Putamen (tissue), 1 donor: ENCODE results near the gene NRAP.
A peak's percentile ranks its signal among the peaks of the same experiment; 100 is the strongest.

Experiments used
- DNase-seq: peaks from one replicate; pipeline ENCODE4 v3.0.0-alpha.2; 2016; ENCODE audit warnings: low spot score

NRAP gene

DNA sequence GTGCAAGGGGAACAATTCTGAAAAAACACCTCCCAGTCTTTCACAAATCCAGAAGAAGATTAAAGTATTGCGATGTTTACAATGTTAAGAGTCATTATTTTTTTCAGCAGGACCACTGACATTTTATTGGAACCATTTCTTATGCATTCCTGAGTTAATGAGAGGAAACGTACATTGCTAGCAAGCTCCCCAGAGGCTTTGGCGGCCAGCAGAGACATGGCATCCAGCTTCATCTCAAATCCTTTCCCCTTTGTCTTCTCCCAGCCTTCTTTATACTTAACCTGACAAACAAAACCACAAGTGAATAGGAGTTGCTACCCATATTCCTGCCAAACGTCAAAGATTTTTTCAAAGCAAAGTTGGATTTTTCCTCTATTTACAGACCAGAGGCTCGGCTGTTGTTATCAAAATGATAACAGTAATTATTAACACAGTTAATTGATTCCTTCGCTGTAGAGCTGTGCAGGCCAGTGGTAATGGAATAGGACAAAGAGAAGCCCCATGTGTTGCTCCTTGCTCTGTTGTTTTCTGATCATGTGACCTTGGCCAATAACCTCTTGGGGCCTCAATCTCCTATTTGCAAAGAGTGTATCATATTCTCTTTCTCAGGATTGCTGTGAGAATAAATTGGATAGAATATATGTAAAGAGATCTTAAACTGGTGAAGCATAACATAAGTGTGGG lies 32.0 kb downstream of the NRAP start:
- DNase-seq = no peak

GRCh38 chr10:113630929-113631533 lies 32.8 kb downstream of the NRAP start:
- no peak for DNase-seq

- DNase-seq = no peak
Observed at GRCh38 chr10:113628607-113629153, 35.2 kb downstream of the NRAP start.

- no peak for DNase-seq
Observed at GRCh38 chr10:113627836-113628235, 36.0 kb downstream of the NRAP start.

DNA sequence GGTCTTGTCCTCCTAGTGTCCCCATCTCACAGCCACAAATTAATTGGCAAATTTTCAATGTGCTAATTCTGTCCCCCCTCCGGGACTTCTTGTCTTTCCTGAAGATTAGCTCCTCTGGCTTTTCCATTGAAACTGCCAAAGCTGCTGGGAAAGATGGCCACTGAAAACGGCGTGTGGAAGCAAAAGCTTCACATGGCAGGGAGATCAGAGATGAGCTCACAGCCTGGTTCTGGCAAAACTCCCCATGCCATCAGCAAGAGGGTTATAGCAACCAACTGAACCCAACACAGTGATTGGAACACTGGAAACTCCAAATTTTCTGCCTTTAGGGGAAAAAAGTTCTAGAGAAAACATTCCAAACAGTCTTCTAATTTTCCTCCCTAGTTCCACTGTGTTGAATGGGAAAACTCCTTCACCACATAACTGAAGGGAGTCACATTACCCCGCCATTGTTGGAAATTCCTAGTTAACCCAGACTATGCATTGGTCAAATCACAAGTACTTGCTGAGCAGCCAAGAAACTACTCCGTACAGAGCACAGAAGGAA lies 37.0 kb downstream of the NRAP start:
- no peak for DNase-seq

- DNase-seq = no peak
Observed at GRCh38 chr10:113625461-113626186, 38.2 kb downstream of the NRAP start.

- no peak for DNase-seq
Observed at GRCh38 chr10:113622831-113623230, 41.0 kb downstream of the NRAP start.

DNA sequence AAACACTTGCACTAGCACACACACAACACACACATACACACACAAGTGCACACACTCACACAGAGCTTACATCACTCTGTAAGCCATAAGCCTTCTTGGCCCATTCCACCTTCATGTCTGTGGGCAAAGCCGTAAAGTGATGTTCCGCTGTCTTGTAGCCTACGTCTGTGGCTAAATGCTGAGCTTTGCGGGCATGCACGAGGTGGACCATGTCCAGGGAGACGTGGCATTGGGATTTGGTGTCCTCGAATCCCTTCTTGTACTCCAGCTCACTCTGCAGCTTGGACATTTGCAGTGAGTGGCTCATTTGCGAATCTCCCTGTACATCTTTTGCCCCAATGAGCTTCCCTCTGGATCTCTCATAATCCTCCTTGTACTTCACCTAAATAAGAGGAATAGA lies 42.0 kb downstream of the NRAP start:
- no peak for DNase-seq

GRCh38 chr10:113620936-113621335 lies 42.9 kb downstream of the NRAP start:
- DNase-seq = no peak

DNA sequence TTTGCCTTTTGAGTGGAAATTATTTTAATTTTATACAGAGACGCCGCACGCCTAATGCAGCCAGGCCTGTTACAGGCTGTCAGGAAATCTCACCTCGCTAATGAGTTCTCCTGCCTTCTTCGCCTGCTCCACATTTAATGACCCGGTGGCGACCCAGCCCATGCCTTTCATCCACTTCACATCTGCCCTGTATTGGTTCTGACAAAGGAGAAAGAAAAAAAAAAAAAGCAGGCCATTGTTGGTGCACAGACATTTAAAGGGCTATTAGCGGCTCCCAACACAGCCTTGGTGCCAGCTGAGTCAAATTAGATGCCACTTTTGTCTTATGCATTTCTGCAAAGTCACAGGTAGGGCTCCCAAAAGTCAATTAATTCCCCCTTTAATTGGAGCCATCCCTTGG lies 43.3 kb downstream of the NRAP start:
- no peak for DNase-seq

DNA sequence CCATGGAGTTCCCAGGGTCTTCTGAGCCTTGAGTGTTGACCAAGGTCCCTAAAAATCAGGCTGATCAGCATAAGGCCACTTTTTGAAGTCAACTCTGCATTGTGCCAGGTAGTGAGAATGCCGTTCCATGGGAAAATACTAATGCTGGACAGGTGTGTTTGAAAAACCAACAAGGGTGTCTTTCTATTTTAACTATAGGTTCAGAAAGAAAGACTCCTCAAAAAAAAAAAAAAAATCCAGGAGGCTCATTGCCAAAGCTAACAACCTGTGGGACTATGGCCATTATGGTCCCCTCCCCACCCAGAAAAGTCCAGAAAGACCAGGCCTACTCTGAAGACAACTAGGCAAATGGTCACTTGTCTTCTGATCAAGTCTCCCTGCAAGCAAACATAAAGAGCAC lies 44.4 kb downstream of the NRAP start:
- DNase-seq = no peak

- no peak for DNase-seq
Observed at GRCh38 chr10:113618338-113618737, 45.5 kb downstream of the NRAP start.

GRCh38 chr10:113617086-113617485 lies 46.8 kb downstream of the NRAP start:
- no peak for DNase-seq

DNA sequence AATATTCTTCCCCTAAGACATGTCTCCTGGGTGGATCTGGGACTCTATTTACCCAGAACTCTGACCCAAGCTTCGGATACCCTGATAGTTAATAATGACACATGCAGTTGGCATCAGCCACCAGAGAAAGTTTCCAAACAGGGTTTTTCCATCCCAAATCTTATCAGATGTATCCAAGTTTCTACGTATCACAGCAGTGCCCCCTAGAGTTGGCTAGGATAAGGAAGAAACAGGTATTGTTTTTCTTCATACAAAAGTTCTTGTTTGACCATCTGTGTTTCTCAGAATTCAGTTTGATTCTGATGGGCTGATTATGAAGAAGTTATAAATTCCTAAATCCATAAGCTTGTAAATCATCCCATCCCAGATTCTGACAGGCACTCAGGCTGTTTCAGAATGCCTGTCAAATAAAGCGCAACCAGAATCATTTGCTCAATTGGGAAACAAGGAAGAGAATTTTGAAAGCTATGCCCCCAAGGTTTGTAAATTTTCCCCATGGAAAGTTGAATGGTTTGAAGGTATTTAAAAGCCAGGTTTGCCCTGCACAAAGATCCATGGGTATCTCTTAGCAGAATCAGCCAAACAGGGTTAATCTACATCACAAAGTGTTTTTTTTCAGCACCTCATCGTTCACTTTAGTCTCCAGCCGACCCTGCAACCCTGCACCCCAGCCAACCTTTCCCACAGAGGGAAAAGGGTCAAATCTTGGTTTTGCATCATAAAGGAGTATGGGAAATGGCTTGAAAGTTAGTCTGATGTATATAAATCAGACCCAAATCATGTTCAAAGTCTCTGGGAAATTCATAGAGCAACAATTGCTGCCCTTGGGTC lies 47.4 kb downstream of the NRAP start:
- no peak for DNase-seq

DNA sequence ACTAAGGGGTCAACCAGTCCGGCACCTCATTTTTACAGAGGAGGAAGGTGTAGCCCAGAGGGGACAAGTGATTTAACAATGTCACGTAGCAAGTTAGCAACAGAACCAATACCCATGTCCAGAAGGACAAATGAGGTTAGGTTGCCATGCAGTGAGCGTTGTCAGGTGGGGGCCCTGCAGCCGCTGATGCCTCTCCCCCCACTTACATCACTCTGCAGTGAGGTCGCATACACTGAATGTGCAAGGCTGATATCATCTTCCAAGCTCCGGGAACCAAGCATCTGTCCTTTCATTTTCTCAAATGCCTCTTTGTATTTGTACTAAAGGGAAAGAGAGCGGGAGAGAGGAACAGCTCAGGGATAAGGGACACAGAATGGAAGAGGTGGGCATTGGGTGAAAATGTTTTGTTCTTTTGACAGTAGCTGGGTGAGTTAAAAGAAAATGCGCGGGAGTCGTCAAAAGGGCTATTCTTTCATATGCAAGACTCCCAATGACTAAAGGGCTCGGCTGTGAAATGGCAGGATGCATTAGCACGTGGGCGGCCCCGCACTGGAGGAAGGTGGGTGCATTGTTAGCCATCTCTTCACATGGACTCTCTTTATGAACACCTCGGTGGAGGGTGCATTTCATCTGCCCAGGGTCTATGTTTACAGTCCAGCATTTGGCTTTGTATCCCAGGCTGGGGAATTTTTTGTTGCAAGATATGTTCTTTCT lies 49.7 kb downstream of the NRAP start:
- DNase-seq = no peak

GRCh38 chr10:113613427-113613826 lies 50.4 kb downstream of the NRAP start:
- no peak for DNase-seq

GRCh38 chr10:113612154-113612553 lies 51.7 kb downstream of the NRAP start:
- peak; percentile 53 for DNase-seq

- no peak for DNase-seq
Observed at GRCh38 chr10:113610631-113611601, 52.9 kb downstream of the NRAP start.

DNA sequence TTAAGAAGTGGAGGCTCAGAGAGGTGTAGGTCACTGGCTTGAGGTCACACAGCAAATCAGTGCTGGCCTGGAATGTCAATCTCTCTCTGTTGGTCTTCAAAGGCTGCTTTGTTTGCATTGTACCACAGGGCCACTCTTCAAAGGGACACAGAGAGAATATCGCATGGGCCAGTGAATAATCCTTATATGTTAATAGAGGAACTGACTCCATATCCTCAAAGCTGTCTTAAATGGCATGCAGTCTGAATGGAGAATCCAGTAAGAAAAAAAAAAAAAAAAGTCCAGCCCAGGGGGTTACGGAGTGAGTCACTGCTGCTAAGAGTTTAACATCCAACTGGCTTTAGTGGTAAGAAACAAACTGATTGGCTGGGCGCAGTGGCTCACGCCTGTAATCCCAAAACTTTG lies 54.1 kb downstream of the NRAP start:
- no peak for DNase-seq
